Renal cortex interstitium (tissue), 11 donors: Measurements from ENCODE around the gene CTAGE1. TPM values are rescaled to one million over a fixed set of nuclear protein-coding genes. Genes with fewer than 3 reads are reported as not detected.

Source experiments
- DNase-seq, 11 donors: peaks; one replicate each; pipeline ENCODE4 v3.0.0-alpha.2; 2013; ENCODE audit warnings: low read depth in 9 of 11, low spot score in 4 of 11; ENCODE audit errors: extremely low read depth in 1 of 11
- polyA plus RNA-seq, 3 donors: library from polyadenylated mRNA; unstranded; fragments of 120-200 nt; gene quantifications; one replicate each; pipeline ENCODE4 v1.2.1, GENCODE V29; 2013; ENCODE audit not compliant: insufficient read length in 3 of 3

CTAGE1 gene
- polyA plus RNA-seq, 3 donors = 0.06 TPM; not detected in 2

- DNase-seq = no peak
These were observed 23.9 kb upstream of the CTAGE1 start for GRCh38 chr18:22441638-22442037.

- DNase-seq = no peak
These were observed 21.7 kb upstream of the CTAGE1 start for GRCh38 chr18:22439447-22439846.

- DNase-seq = no peak
These were observed 18.4 kb upstream of the CTAGE1 start for GRCh38 chr18:22436136-22436535.

GRCh38 chr18:22434973-22435608, 17.4 kb upstream of the CTAGE1 start:
- DNase-seq = no peak

- no peak for DNase-seq
These were observed 16.2 kb upstream of the CTAGE1 start for GRCh38 chr18:22433956-22434355.

- no peak for DNase-seq
These were observed 15.0 kb upstream of the CTAGE1 start for GRCh38 chr18:22432657-22433137.

GRCh38 chr18:22429564-22429963, 11.8 kb upstream of the CTAGE1 start:
- no peak for DNase-seq

- no peak for DNase-seq
These were observed 11.0 kb upstream of the CTAGE1 start for GRCh38 chr18:22428672-22429071.

- no peak for DNase-seq
These were observed 10.3 kb upstream of the CTAGE1 start for GRCh38 chr18:22427822-22428549.

GRCh38 chr18:22424565-22424963, 6.8 kb upstream of the CTAGE1 start:
- DNase-seq = no peak

- no peak for DNase-seq
These were observed 6.3 kb upstream of the CTAGE1 start for GRCh38 chr18:22423878-22424564.

GRCh38 chr18:22422909-22423548, 5.3 kb upstream of the CTAGE1 start:
- no peak for DNase-seq

- DNase-seq = no peak
These were observed 2.9 kb upstream of the CTAGE1 start for GRCh38 chr18:22420652-22421051.

GRCh38 chr18:22412176-22412911, 5.4 kb downstream of the CTAGE1 start:
- no peak for DNase-seq

GRCh38 chr18:22411446-22411845, 6.3 kb downstream of the CTAGE1 start:
- DNase-seq = no peak

- DNase-seq = no peak
These were observed 7.6 kb downstream of the CTAGE1 start for GRCh38 chr18:22410126-22410525.

- DNase-seq = no peak
These were observed 8.3 kb downstream of the CTAGE1 start for GRCh38 chr18:22409445-22409844.

GRCh38 chr18:22408059-22408458, 9.7 kb downstream of the CTAGE1 start:
- no peak for DNase-seq

GRCh38 chr18:22405142-22405541, 12.6 kb downstream of the CTAGE1 start:
- no peak for DNase-seq
